ENCODE measurements around the gene TMEM184A.

GRCh38 chr7:1496531-1497292 is 59.3 kb downstream of the TMEM184A start:
- TF ChIP-seq POLR2A (IDR thresholded peaks at IDR 0.05; ENCODE audit: low read length) (no peak), GATA1 (IDR thresholded peaks at IDR 0.05; ENCODE audit: low read depth, low read length) (no peak)

Measured in erythroblast (primary cell).